SH-SY5Y (cell line): Measurements from ENCODE around the gene ERVMER34-1.

ENCODE experiments used
- GATA2 ChIP-seq: IDR thresholded peaks from 2 replicates; pipeline ENCODE4 v1.6.1; 2011; ENCODE audit warnings: mild to moderate bottlenecking, low read depth, low read length
- GATA3 ChIP-seq: IDR thresholded peaks from 2 replicates; pipeline ENCODE4 v1.6.1; 2011; ENCODE audit warnings: low read depth, mild to moderate bottlenecking, low read length, moderate library complexity

GRCh38 chr4:52718123-52718522 lies 33.1 kb downstream of the ERVMER34-1 start:
- TF ChIP-seq GATA2 (no peak), GATA3 (no peak)
